ENCODE measurements around the gene FLYWCH1.

Gene FLYWCH1

GRCh38 chr16:2950773-2951172 lies 39.0 kb downstream of the FLYWCH1 start:
- no peak for DNase-seq (ENCODE audit: low read depth in 2 of 2)

- no peak for DNase-seq (ENCODE audit: low read depth in 2 of 2)
Observed at GRCh38 chr16:2952679-2953078, 40.9 kb downstream of the FLYWCH1 start.

- DNase-seq (ENCODE audit: low read depth in 2 of 2), result no peak
Observed at GRCh38 chr16:2953706-2954627, 42.2 kb downstream of the FLYWCH1 start.

- no peak for DNase-seq (ENCODE audit: low read depth in 2 of 2)
Observed at GRCh38 chr16:2954656-2955381, 43.1 kb downstream of the FLYWCH1 start.

GRCh38 chr16:2955438-2955778 lies 43.7 kb downstream of the FLYWCH1 start:
- no peak for DNase-seq (ENCODE audit: low read depth in 2 of 2)

- no peak for DNase-seq (ENCODE audit: low read depth in 2 of 2)
Observed at GRCh38 chr16:2955779-2956578, 44.2 kb downstream of the FLYWCH1 start.

GRCh38 chr16:2956579-2956956 lies 44.8 kb downstream of the FLYWCH1 start:
- no peak for DNase-seq (ENCODE audit: low read depth in 2 of 2)

GRCh38 chr16:2959206-2959605 lies 47.5 kb downstream of the FLYWCH1 start:
- no peak for DNase-seq (ENCODE audit: low read depth in 2 of 2)

- no peak for DNase-seq (ENCODE audit: low read depth in 2 of 2)
Observed at GRCh38 chr16:2960183-2961010, 48.7 kb downstream of the FLYWCH1 start.

GRCh38 chr16:2962334-2963073 lies 50.8 kb downstream of the FLYWCH1 start:
- DNase-seq (ENCODE audit: low read depth in 2 of 2), result no peak

- DNase-seq (ENCODE audit: low read depth in 2 of 2), result no peak
Observed at GRCh38 chr16:2963074-2963722, 51.5 kb downstream of the FLYWCH1 start.

GRCh38 chr16:2963723-2964474 lies 52.2 kb downstream of the FLYWCH1 start, which contains the start of gene KREMEN2:
KREMEN2 (plus strand) TSS chr16:2964275; CDS start chr16:2964521, 246 bp downstream.
- no peak for DNase-seq (ENCODE audit: low read depth in 2 of 2)

- DNase-seq (ENCODE audit: low read depth in 2 of 2), result no peak
Observed at GRCh38 chr16:2964475-2965336, 53.0 kb downstream of the FLYWCH1 start.

GRCh38 chr16:2966043-2966807 lies 54.5 kb downstream of the FLYWCH1 start:
- no peak for DNase-seq (ENCODE audit: low read depth in 2 of 2)

- no peak for DNase-seq (ENCODE audit: low read depth in 2 of 2)
Observed at GRCh38 chr16:2966808-2967191, 55.1 kb downstream of the FLYWCH1 start.

- DNase-seq (ENCODE audit: low read depth in 2 of 2), result no peak
Observed at GRCh38 chr16:2967211-2967631, 55.5 kb downstream of the FLYWCH1 start.

- no peak for DNase-seq (ENCODE audit: low read depth in 2 of 2)
Observed at GRCh38 chr16:2967721-2968161, 56.0 kb downstream of the FLYWCH1 start.

- no peak for DNase-seq (ENCODE audit: low read depth in 2 of 2)
Observed at GRCh38 chr16:2968368-2968737, 56.6 kb downstream of the FLYWCH1 start.

Measured in fibroblast of skin of left quadriceps (primary cell).